Type B pancreatic cell (in vitro differentiated cells): Measurements from ENCODE around the gene NFIX. TPM values are rescaled to one million over a fixed set of nuclear protein-coding genes. Genes with fewer than 3 reads are reported as not detected.

Experiments used
- DNase-seq: peaks from one replicate; pipeline ENCODE4 v3.0.0; 2021; ENCODE audit warnings: mixed read lengths; ENCODE audit not compliant: unreplicated experiment; ENCODE audit errors: extremely low spot score
- H3K27ac Mint-ChIP-seq: 2 replicates; pipeline ENCODE4 v1.8.0; 2021; ENCODE audit warnings: mild to moderate bottlenecking, mixed read lengths
- H3K27me3 Mint-ChIP-seq: 2 replicates; pipeline ENCODE4 v1.8.0; 2021; ENCODE audit warnings: mixed read lengths
- H3K36me3 Mint-ChIP-seq: 2 replicates; pipeline ENCODE4 v1.8.0; 2021; ENCODE audit warnings: mixed read lengths
- H3K4me1 Mint-ChIP-seq: one replicate; pipeline ENCODE4 v1.8.0; 2021; ENCODE audit warnings: mixed read lengths; ENCODE audit not compliant: unreplicated experiment
- H3K4me3 Mint-ChIP-seq: 2 replicates; pipeline ENCODE4 v1.8.0; 2021; ENCODE audit warnings: mild to moderate bottlenecking, mixed read lengths
- H3K9me3 Mint-ChIP-seq: 2 replicates; pipeline ENCODE4 v1.8.0; 2021; ENCODE audit warnings: mixed read lengths
- total RNA-seq: library from RNA; stranded (reverse); gene quantifications from 2 replicates; pipeline ENCODE4 v1.2.1, GENCODE V29; 2021; ENCODE audit warnings: low replicate concordance
- TF ChIP-seq, protein P1 (sequence below): fragments of 200-600 bp; sonication (generic); conservative IDR thresholded peaks from 2 replicates; pipeline ENCODE4 v1.5.0; 2021; ENCODE audit warnings: antibody characterized with exemption, mild to moderate bottlenecking

The NFIX gene
- total RNA-seq, 1 donor from 2014 or later: 12.4 TPM

DNA sequence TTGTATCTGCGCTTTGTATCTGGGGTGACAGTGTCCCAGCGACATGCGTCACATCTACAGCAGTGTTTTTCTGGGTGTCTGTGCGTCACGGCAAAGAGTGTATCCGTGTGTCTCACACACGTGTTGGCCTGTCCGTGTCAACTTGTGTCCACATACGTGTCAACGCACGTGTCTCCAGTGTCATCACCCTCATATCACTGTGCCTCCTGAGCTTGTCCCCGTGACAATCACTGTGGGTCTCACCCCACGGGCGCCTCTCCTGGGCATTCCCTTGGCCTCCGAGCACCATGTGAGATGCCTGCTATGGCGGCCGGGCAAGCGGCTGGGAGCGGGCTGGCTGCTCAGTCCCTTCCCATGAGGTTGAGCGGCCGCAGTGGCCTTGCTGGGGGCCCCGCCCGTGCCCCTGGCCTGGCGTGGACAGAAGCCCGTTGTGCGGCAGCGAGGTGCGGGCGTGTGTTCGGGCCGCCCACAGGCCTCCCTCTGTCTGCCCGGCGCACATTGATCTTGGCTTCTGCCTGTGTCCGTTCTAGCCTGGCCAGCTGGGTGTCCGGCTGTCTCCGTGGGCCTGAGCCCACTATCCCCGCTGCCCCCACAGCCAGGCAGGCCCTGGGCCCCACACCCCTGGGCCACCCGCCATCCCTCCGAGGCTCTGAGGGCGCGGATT, 6.4 kb downstream of the NFIX start:
- H3K27me3 Mint-ChIP-seq: peaks cover 83% of the 10 kb centered on the region
- no peaks in the 10 kb centered on the region for H3K9me3 Mint-ChIP-seq
- H3K27ac Mint-ChIP-seq: no peak overlapping the region
- H3K4me1 Mint-ChIP-seq: peaks cover 4% of the 10 kb centered on the region
- TF ChIP-seq, protein P1, sequence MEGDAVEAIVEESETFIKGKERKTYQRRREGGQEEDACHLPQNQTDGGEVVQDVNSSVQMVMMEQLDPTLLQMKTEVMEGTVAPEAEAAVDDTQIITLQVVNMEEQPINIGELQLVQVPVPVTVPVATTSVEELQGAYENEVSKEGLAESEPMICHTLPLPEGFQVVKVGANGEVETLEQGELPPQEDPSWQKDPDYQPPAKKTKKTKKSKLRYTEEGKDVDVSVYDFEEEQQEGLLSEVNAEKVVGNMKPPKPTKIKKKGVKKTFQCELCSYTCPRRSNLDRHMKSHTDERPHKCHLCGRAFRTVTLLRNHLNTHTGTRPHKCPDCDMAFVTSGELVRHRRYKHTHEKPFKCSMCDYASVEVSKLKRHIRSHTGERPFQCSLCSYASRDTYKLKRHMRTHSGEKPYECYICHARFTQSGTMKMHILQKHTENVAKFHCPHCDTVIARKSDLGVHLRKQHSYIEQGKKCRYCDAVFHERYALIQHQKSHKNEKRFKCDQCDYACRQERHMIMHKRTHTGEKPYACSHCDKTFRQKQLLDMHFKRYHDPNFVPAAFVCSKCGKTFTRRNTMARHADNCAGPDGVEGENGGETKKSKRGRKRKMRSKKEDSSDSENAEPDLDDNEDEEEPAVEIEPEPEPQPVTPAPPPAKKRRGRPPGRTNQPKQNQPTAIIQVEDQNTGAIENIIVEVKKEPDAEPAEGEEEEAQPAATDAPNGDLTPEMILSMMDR: no peak
- no peak overlapping the region for H3K4me3 Mint-ChIP-seq
- DNase-seq: no peak
- no peaks in the 10 kb centered on the region for H3K36me3 Mint-ChIP-seq

DNA sequence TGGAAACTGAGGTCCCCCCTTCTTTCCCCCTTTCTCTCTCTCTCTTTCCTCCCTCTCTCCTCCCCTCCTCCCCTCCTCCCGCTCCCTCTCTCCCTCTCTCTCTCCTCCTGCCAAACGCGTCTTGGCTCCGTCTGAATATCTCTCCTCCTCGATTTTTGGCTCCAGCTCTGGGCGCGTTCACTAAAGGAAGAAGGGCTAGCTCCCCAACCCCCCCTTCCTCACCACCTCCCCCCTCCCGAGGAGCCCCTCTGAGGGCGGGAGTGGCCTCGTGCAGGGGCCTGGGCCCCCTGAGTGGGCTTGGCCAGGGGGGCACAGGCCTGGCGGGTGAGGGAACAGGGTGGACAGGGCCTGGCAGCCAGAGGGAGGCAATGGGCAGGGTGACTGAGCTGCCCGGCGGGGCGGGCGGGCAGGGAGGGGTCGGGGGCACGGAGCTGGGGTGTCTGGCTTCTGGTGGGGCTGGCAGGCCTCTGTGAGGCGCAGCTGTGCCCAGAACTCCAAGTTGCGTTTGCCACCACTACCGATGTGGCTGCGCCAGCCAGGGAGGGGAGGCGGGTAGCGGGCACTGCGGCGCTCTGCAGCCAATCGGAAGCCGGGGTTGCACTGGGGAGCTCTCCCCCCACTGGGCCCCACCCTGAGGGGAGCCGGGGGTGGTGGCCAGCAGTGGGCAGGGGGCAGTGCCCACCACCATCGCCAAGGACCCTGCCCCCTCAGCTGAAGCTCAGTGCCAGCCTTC, 7.1 kb downstream of the NFIX start:
- TF ChIP-seq, protein P1: no peak
- peaks cover 81% of the 10 kb centered on the region for H3K27me3 Mint-ChIP-seq
- H3K4me3 Mint-ChIP-seq: no peak overlapping the region
- DNase-seq: no peak
- no peaks in the 10 kb centered on the region for H3K36me3 Mint-ChIP-seq
- H3K27ac Mint-ChIP-seq: no peak overlapping the region
- peaks cover 4% of the 10 kb centered on the region for H3K4me1 Mint-ChIP-seq
- H3K9me3 Mint-ChIP-seq: no peaks in the 10 kb centered on the region

DNA sequence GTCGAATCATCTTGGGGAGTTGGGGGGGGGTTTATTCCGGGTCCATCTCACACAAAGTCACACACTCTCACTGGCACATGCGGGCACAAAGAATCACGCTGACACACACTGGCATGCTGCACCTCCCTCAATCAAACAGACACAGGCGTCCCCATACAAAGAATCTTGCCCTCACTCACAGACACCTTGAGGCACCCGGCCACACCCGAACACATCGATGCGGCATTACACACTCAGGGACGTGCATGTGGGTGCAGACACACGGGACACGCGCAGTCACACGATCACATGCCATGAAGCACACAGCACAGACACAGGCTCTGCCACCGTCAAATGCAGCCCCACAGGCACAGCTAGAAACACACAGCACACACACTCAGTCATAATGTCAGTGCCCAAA, 7.8 kb downstream of the NFIX start:
- H3K27me3 Mint-ChIP-seq: peaks cover 81% of the 10 kb centered on the region
- TF ChIP-seq, protein P1: no peak
- H3K36me3 Mint-ChIP-seq: no peaks in the 10 kb centered on the region
- H3K9me3 Mint-ChIP-seq: no peaks in the 10 kb centered on the region
- peaks cover under 1% of the 10 kb centered on the region for H3K4me1 Mint-ChIP-seq
- no peak overlapping the region for H3K4me3 Mint-ChIP-seq
- no peak for DNase-seq
- no peak overlapping the region for H3K27ac Mint-ChIP-seq

DNA sequence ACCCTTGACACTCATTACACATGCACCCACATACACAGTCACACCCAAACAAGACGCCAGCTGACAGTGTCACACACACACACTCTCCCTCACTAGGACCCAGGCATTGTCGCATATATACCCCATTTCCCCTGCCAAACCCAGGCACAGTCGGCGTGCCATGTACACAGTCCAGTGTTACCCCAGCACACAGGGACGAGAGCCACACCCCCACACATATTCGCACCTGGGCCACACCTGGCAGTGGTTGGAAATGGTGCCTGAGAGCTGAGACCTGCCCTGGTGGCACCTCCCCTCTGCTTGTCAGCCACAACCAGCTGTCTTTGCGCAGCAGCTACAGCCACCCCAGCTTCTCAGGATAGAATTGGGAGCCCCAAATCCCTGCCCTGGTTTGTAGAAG, 9.0 kb downstream of the NFIX start:
- no peak overlapping the region for H3K4me3 Mint-ChIP-seq
- H3K4me1 Mint-ChIP-seq: no peaks in the 10 kb centered on the region
- H3K9me3 Mint-ChIP-seq: no peaks in the 10 kb centered on the region
- TF ChIP-seq, protein P1: no peak
- H3K36me3 Mint-ChIP-seq: no peaks in the 10 kb centered on the region
- H3K27ac Mint-ChIP-seq: no peak overlapping the region
- DNase-seq: no peak
- peaks cover 82% of the 10 kb centered on the region for H3K27me3 Mint-ChIP-seq

DNA sequence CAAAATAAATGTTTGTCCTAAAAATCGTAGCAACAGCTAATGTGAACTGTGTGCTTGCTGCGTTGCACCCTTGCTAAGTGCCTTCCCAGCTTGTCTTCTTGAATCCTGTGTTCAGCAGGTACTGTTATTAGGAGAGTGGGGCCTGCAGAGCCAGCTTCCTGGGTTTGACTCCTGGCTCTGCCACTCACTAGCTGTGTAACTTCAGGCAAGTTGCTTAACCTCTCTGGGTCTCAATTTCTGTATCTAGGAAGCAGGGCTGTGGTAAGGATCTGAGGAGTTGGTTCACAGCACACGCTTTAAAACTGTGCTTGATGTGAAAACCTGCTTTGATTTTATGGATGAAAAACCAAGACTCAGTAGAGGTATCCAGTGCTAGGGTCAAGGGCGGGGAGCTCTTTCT, 10.0 kb downstream of the NFIX start:
- Mint-ChIP-seq H3K4me3 (no peak overlapping the region), H3K27ac (no peak overlapping the region), H3K9me3 (no peaks in the 10 kb centered on the region), H3K27me3 (peaks cover 81% of the 10 kb centered on the region), H3K4me1 (no peaks in the 10 kb centered on the region), H3K36me3 (no peaks in the 10 kb centered on the region)
- TF ChIP-seq, protein P1: no peak
- no peak for DNase-seq
